Esophagus squamous epithelium (tissue), 4 donors: ENCODE measurements around the gene LRRC73.

Experiments used
- CTCF ChIP-seq, 6 experiments: fragments of 450-650 bp in 4 of 6; fragments of 200-600 bp in 2 of 6; sonication (generic) in 2 of 6; IDR thresholded peaks; one replicate each; pipeline ENCODE4 v1.5.1; 2016 to 2019; ENCODE audit warnings: antibody characterized with exemption in 6 of 6, mild to moderate bottlenecking in 4 of 6, moderate library complexity in 4 of 6
- POLR2A ChIP-seq, 4 donors: fragments of 450-650 bp; IDR thresholded peaks; one replicate each; pipeline ENCODE4 v1.6.1; 2017; ENCODE audit warnings: antibody characterized with exemption in 4 of 4, mild to moderate bottlenecking in 4 of 4, moderate library complexity in 3 of 4

DNA sequence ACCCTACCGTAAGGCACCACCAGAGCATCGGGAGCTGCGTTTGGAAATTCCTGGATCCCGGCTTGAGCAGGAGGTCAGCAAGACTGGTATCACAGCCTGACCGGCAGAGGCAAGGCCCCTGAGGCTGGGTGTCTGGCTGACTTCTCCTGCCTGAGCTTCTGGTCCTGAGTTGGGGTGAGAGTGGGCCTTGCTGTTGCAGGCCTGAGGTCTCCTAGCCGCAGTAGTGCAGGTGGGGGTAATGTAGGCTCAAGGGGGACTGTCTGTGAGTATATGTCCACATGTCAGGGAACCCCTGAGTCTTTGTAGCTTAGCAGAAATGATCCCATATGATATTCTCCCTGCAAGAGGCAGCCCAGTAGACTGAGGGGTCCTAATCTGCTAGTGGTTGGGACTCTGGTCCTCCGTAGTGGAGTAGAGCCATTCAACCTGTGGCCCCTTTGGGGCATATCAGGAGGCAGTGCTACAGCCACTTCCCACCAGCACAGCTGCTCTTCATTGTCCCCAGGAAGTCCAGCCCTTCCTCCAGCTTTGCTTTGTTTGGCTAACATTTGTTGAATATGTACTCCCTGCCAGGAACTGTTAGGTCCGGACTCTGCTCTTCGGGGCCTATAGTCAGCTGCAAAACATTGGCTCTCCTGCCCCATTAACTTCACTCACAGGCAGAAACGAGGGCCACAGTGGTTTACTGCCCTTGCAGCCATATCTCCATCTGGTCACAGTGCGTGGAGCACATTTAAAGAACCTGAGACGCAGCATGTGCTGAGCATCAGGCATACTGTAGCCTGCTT is 10.9 kb downstream of the LRRC73 start:
- TF ChIP-seq CTCF (IDR thresholded peaks at IDR 0.05): no peak
- TF ChIP-seq POLR2A (IDR thresholded peaks at IDR 0.05): no peak
